ENCODE data around the gene ITGBL1.
A peak's percentile ranks its signal among the peaks of the same experiment; 100 is the strongest.
"Not testable (repeated sequence)": the region's sequence is repeated elsewhere in the genome, so short reads cannot be mapped to it uniquely, and the experiment has no call there.

The ITGBL1 gene

GRCh38 chr13:101514695-101515275 lies 62.3 kb downstream of the ITGBL1 start:
- DNase-seq = peak; percentile 59

- DNase-seq = no peak
These were observed 63.0 kb downstream of the ITGBL1 start for GRCh38 chr13:101515504-101515903.

DNA sequence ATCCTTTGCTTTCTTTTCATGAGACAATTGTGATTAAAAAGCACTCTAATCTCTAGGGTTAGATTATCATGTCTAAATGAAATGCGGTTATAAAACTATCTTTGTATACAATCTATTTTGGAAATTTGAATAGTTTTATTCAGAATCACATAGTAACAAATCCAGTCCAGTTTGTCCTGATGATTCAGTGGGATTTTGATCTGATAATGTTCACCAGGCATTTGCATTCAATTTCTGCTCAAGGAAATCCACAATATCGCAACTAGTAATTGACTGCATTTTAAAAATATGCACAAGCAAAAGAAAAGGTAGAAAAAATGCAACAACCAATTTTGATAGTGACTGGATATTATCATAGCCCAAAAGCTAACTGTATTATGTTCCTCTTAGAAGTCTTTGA lies 63.8 kb downstream of the ITGBL1 start:
- DNase-seq = no peak

- DNase-seq = no peak
These were observed 68.2 kb downstream of the ITGBL1 start for GRCh38 chr13:101520672-101521071.

GRCh38 chr13:101521371-101521770 lies 68.9 kb downstream of the ITGBL1 start:
- no peak for DNase-seq

GRCh38 chr13:101522607-101523006 lies 70.1 kb downstream of the ITGBL1 start:
- DNase-seq = no peak

GRCh38 chr13:101523154-101524131 lies 71.0 kb downstream of the ITGBL1 start:
- no peak for DNase-seq

DNA sequence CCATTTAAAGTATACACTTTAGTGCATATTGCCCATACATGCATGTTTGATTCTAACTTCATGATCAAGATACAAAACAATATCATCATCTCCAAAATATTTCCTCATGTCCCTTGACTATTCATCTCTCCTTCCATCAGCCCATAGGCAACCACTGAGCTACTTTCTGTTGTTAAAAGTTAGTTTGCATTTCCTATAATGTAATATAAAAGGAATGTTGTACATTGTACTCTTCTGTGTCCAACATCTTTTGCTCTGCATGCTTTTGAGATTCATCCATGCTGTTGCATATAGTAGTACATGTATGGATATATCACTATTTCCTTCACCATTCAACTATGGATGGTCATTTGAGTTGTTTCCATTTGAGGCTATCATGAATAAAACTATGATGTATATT lies 74.7 kb downstream of the ITGBL1 start:
- DNase-seq = no peak

GRCh38 chr13:101529422-101529821 lies 76.9 kb downstream of the ITGBL1 start:
- no peak for DNase-seq

GRCh38 chr13:101530293-101530692 lies 77.8 kb downstream of the ITGBL1 start:
- DNase-seq = no peak

DNA sequence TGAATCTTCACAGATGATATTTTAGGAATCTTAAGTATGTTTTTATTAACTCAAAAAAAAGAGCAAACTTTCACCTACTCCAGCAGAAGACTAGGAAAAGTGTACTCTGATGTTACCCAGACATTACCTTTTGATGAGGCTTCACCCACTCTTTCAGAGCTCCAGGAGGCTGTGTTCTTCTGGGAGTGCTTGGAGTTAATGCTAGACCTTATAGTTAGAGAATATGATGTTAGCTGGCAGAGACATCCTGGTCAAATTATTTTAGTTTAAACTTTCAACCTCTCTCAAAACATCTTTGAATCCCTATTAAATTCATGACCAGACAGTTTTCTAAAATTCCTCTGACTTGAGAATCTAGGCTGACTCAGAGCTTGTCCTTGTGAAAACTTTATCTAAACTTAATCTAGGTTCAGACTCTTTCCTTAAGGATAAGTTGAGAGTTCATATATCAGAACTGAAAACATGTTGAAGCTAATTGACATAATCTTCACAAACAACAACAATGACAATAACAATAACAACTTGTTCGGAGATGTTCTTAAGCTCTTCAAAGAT lies 82.8 kb downstream of the ITGBL1 start:
- no peak for DNase-seq

DNA sequence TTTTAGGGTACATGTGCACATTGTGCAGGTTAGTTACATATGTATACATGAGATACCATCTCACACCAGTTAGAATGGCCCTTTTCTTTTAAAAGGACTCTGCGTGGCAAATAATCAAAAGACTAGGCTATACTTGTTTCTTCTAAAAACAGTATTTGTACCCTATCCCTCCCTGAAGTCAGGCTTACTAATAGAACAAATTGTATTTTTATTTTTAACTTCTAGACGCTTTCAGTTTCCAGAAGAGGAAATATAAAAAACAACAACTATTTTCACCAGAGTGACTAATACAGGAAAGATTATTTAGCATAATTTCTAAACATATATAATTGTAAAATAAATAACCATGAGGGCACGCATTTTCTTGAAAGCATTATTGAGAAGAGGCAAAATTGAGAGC lies 83.6 kb downstream of the ITGBL1 start:
- DNase-seq = no peak

GRCh38 chr13:101544544-101544943 lies 92.1 kb downstream of the ITGBL1 start:
- DNase-seq = not testable (repeated sequence)

DNA sequence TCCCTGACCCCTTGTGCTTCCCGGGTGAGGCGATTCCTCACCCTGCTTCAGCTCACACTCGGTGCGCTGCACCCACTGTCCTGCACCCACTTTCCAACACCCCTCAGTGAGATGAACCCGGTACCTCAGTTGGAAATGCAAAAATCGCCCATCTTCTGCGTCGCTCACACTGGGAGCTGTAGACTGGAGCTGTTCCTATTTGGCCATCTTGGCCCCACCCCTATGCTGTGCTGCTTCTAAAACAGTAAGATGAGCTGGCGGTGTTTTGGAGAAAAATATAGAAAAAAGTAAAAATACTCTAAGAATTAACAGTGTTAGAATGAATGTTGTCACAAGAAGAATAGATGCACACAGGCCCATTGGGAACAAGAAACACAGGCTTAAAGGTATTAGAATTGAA lies 92.5 kb downstream of the ITGBL1 start:
- DNase-seq = no peak

DNA sequence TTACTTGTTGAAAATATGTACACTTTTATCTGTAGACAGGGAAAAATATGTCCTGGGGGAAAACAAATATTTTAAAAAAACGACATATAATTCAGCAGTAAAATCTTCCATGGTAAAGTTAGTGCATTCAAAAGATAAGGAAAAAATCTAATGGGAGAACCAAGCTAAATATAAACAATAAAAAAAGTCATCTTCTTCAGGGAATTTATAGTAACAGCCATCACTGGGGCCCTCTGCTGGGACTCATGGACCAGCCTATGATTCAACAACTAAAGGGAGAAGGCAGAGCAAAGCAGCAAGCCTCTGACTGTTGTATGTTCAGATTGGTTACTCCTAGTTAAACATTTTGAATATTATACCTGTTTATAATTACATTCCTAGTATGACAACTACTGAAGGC lies 93.0 kb downstream of the ITGBL1 start:
- no peak for DNase-seq

DNA sequence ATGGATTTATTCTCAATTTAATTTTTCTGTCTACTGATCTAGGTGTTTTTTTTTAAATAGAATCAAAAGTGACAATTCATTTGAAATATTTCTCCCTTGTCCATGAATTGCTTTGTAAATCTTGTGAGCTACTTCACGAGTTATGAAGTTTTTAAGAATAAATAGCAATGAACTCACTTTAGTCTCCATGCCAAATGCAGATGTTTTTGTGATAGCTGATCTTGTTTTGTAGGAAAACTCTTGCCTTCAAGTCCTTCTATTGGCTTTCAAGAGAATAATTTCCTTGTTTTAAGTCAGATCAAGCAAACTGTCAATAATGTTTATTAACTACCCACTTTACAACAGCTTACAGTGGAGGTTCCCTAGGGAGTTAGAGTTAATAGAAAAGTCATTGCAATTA lies 99.8 kb downstream of the ITGBL1 start:
- DNase-seq = no peak

GRCh38 chr13:101552786-101553185 lies 100.3 kb downstream of the ITGBL1 start:
- no peak for DNase-seq

GRCh38 chr13:101554420-101555125 lies 102.1 kb downstream of the ITGBL1 start:
- no peak for DNase-seq

DNA sequence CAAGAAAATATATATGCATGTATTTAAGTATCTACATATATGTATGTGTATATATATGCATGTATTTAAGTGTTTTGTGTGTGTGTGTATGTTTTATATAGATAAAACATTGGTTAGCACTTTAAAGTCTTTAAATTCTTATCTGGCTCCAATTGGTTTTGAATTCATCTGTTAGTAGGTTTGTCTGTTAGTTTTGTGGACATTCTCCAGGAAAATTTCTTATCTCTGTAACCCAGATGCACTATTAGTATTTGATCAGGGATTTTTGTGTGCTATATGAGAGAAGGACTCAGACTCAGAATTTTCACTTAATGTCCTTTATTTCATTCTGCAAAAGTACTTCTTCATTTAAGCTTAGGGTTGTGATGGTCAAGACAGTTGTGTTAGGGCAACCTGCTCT lies 103.1 kb downstream of the ITGBL1 start:
- no peak for DNase-seq

DNA sequence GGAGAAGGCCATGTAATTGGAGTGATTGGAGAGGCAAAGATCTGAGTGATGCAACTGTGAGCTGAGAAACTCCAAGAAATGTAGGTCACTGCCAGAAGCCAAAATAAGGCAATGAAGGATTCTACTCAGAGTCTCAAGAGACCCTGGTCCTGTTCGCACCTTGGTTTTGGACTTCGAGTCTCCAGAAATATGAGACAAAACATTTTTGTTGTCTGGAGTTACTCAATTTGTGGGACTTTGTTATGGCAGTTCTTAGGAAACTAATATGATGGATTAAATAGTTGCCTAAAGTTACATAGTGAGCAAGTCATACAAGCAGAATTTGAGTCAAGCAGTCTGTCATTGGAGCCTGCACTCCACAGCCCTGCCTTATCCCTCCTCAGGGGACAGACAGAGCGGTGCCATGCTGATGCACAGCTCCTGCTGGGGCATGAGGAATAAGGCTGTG lies 104.2 kb downstream of the ITGBL1 start:
- no peak for DNase-seq

DNA sequence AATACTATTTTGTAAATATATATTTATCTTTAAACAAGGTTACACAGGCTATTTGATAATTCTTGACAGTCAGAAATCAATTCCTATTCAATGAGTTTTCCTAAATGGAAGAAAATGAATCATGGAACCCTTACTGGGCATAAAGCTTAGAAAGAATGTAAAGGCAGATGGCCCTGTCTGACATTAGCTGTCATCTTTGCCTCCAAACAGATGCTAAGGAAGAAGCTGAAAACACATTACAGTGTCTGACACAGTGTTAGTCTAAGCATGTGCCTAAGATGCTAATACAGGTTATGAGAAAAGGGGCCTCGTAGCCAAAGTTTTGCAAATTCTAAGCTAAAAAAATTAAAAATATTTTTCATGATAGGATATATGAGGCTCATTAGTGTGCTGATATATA lies 112.8 kb downstream of the ITGBL1 start:
- no peak for DNase-seq

DNA sequence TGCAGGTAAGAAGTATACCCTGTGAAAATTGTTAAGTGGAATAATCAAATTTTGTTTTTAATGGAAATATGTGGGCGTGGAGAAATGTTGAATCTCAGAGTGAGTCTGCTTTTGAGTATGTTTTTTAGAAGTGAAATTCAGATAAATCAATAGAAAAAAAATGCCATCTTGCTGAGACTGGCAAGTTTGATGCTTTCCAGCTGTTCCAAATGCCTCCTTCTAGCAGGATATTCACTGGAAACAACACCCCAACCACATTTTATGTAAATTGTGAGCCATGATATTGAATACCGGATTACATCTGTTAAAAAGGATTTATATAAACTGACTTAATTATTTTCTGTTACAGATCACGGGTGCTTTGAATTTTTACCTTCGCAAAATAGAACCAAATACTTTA lies 115.4 kb downstream of the ITGBL1 start:
- no peak for DNase-seq

- DNase-seq = no peak
These were observed 117.3 kb downstream of the ITGBL1 start for GRCh38 chr13:101569807-101570206.
